Measurements from ENCODE around the gene SDR42E2.

DNA sequence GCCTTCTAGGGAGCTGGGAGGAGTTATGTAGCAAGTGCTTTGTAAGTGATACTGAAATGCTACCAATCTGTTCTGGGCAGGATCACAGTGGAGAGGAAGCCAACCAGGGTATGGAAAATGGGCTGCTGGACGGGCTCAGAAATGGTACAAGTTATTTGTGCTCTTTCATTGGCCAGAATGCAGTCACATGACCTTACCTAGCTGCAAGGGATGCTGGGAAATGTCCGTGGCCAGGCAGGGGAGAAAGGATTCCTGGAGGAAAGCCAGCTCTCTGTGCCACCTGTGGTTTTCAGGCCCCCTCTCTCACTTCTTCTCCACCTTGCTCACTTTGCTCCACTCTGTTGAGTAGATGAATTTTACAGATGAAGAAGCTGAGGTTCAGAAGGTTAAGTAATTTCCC, 48.5 kb downstream of the SDR42E2 start:
- TF ChIP-seq, protein P1, sequence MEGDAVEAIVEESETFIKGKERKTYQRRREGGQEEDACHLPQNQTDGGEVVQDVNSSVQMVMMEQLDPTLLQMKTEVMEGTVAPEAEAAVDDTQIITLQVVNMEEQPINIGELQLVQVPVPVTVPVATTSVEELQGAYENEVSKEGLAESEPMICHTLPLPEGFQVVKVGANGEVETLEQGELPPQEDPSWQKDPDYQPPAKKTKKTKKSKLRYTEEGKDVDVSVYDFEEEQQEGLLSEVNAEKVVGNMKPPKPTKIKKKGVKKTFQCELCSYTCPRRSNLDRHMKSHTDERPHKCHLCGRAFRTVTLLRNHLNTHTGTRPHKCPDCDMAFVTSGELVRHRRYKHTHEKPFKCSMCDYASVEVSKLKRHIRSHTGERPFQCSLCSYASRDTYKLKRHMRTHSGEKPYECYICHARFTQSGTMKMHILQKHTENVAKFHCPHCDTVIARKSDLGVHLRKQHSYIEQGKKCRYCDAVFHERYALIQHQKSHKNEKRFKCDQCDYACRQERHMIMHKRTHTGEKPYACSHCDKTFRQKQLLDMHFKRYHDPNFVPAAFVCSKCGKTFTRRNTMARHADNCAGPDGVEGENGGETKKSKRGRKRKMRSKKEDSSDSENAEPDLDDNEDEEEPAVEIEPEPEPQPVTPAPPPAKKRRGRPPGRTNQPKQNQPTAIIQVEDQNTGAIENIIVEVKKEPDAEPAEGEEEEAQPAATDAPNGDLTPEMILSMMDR (IDR thresholded peaks at IDR 0.05; ENCODE audit: low read depth, low read length), result no peak
- no peak for TF ChIP-seq EZH2phosphoT487 (IDR thresholded peaks at IDR 0.05; ENCODE audit: low read depth)
